ENCODE measurements around the gene CYB561.

CYB561 gene

GRCh38 chr17:63445571-63445953, 544 bp downstream of the CYB561 start:
- CTCF ChIA-PET, result interaction anchor here (0.7 to 5.0 kb wide), 6 partner anchors 11 to 99 kb away, joined by 3 to 28 read pairs (median 7); no protein-coding TSS in a partner anchor
- POLR2A ChIA-PET (ENCODE audit: low non-redundant PET), result interaction anchor here (1.1 kb wide), 1 partner anchor 10 kb away, joined by 3 read pairs; no protein-coding TSS in a partner anchor
- H3K27ac ChIP-seq, result peak overlapping the region; percentile 78
- DNase-seq (ENCODE audit: low spot score), result peak; percentile 56
- TF ChIP-seq, protein P1, sequence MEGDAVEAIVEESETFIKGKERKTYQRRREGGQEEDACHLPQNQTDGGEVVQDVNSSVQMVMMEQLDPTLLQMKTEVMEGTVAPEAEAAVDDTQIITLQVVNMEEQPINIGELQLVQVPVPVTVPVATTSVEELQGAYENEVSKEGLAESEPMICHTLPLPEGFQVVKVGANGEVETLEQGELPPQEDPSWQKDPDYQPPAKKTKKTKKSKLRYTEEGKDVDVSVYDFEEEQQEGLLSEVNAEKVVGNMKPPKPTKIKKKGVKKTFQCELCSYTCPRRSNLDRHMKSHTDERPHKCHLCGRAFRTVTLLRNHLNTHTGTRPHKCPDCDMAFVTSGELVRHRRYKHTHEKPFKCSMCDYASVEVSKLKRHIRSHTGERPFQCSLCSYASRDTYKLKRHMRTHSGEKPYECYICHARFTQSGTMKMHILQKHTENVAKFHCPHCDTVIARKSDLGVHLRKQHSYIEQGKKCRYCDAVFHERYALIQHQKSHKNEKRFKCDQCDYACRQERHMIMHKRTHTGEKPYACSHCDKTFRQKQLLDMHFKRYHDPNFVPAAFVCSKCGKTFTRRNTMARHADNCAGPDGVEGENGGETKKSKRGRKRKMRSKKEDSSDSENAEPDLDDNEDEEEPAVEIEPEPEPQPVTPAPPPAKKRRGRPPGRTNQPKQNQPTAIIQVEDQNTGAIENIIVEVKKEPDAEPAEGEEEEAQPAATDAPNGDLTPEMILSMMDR (conservative IDR thresholded peaks at IDR 0.05; ENCODE audit: low read depth), result no peak

DNA sequence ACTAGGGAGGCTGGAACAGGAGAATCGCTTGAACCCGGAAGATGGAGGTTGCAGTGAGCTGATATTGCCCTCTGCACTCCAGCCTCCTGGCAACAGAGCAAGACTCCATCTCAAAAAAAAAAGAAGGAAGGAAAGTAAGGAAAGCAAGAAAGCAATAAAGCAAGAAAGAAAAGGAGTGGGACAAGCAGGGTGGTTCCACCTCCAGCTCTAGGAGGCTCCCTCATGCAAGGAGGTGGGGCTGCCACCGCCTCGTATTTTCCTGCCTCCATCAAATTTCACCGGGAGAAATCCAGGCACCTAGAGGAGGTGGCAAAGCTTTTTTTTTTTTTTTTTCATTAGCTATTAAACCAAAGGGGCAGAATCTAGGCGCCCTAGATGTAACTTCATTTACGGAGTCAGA, 1.0 kb downstream of the CYB561 start:
- TF ChIP-seq, protein P1 (conservative IDR thresholded peaks at IDR 0.05; ENCODE audit: low read depth), result no peak
- POLR2A ChIA-PET (ENCODE audit: low non-redundant PET), result interaction anchor here (1.1 kb wide), 1 partner anchor 10 kb away, joined by 3 read pairs; no protein-coding TSS in a partner anchor

GRCh38 chr17:63444457-63444856, 1.6 kb downstream of the CYB561 start:
- peak overlapping the region; percentile 8 for H3K27ac ChIP-seq
- CTCF ChIA-PET, result interaction anchor here (0.6 to 5.0 kb wide), 6 partner anchors 9 to 171 kb away, joined by 3 to 28 read pairs (median 7); no protein-coding TSS in a partner anchor
- TF ChIP-seq, protein P1 (conservative IDR thresholded peaks at IDR 0.05; ENCODE audit: low read depth), result no peak
- POLR2A ChIA-PET (ENCODE audit: low non-redundant PET), result no interaction called here
- no peak for DNase-seq (ENCODE audit: low spot score)

More for the DNA sequence above, 1.0 kb downstream of the CYB561 start:
- no peak for DNase-seq (ENCODE audit: low spot score)
- CTCF ChIA-PET, result interaction anchor here (0.6 to 5.0 kb wide), 8 partner anchors 10 to 164 kb away, joined by 3 to 28 read pairs (median 4); no protein-coding TSS in a partner anchor
- H3K27ac ChIP-seq, result peak overlapping the region; percentile 78

DNA sequence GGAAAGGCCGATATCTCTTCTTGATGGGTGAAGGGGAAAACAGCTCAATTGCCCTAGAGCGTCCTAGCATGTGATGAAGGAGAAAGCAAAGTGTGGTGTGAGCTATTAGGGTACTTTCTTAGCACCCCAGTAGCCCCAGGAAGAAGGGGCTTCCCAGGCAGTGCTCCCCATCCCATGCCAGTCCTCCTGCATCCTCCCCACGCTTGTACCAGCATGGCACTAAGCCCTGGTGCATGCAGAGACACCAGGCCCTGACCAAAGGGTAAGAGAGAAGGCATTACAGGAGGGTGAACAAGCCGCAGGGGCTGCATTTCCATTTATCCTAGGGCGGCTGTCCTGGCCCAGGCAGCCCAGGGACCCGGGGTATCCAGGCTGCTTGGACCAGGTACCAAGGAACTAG, 3.1 kb downstream of the CYB561 start:
- DNase-seq (ENCODE audit: low spot score), result no peak
- TF ChIP-seq, protein P1 (conservative IDR thresholded peaks at IDR 0.05; ENCODE audit: low read depth), result no peak
- ChIA-PET CTCF (interaction anchor here (1.1 to 5.0 kb wide), 3 partner anchors 8 to 37 kb away, joined by 4 to 28 read pairs (median 7); no protein-coding TSS in a partner anchor), POLR2A (ENCODE audit: low non-redundant PET) (no interaction called here)
- peak overlapping the region; percentile 2; the same call in 1 of the 2 replicates for H3K27ac ChIP-seq

DNA sequence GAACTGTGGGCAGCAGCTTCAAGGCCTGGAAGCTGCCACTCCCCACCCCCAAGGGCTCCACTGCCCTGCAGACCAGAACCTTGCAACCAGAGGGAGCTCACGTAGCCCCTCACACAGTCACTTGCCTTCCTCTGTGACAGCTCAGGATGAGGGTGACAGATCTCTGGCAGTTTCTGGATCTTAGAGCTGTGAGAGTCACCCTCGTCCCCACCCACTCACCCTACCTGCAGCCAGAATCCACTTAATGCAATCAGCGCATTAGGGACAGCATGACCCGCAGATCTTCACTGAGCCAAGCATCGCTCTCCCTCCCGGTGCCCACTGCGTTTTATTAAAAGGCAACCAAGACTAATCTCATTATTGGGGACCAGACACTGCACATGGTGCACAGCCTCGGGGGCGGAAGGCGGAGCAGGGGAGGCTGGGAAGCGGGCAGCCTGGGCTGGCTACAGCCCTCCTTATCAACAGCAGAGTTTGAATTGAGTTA, 3.5 kb downstream of the CYB561 start:
- CTCF ChIA-PET, result interaction anchor here (1.1 to 5.0 kb wide), 2 partner anchors 8 to 36 kb away, joined by 7 to 28 read pairs; no protein-coding TSS in a partner anchor
- H3K27ac ChIP-seq, result peak overlapping the region; percentile 2; the same call in 1 of the 2 replicates

DNA sequence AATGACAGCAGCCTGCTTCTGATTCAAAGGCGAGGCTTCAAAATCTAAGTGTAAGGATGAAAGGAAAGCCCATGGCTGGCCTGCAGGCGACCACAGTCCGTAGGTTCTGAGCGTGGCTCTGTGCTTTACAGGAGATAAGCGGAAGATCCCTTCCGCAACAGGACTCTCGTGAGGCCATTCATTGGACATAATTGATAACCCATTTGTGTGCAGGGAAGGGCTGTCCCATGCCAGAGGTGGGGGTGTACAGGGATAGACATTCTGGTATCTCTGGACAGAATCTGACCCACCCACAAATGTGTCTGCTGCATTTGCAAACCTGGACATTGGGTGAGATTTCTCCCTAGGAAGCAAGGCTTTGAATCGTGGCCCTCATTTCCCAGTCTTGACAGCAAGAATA, 4.0 kb downstream of the CYB561 start:
- TF ChIP-seq, protein P1 (conservative IDR thresholded peaks at IDR 0.05; ENCODE audit: low read depth), result no peak
- POLR2A ChIA-PET (ENCODE audit: low non-redundant PET), result no interaction called here
- no peak overlapping the region for H3K27ac ChIP-seq
- CTCF ChIA-PET, result no interaction called here
- DNase-seq (ENCODE audit: low spot score), result no peak

More for the DNA sequence above, 3.5 kb downstream of the CYB561 start:
- no peak for DNase-seq (ENCODE audit: low spot score)
- POLR2A ChIA-PET (ENCODE audit: low non-redundant PET), result no interaction called here
- TF ChIP-seq, protein P1 (conservative IDR thresholded peaks at IDR 0.05; ENCODE audit: low read depth), result no peak

Measured in RWPE1 (cell line).